ENCODE results near the gene PROB1. TPM values are rescaled to one million over a fixed set of nuclear protein-coding genes. Genes with fewer than 3 reads are reported as not detected.
A peak's percentile ranks its signal among the peaks of the same experiment; 100 is the strongest.

PROB1 gene
- total RNA-seq, 1 donor from 2014 or later: 8.3 TPM

DNA sequence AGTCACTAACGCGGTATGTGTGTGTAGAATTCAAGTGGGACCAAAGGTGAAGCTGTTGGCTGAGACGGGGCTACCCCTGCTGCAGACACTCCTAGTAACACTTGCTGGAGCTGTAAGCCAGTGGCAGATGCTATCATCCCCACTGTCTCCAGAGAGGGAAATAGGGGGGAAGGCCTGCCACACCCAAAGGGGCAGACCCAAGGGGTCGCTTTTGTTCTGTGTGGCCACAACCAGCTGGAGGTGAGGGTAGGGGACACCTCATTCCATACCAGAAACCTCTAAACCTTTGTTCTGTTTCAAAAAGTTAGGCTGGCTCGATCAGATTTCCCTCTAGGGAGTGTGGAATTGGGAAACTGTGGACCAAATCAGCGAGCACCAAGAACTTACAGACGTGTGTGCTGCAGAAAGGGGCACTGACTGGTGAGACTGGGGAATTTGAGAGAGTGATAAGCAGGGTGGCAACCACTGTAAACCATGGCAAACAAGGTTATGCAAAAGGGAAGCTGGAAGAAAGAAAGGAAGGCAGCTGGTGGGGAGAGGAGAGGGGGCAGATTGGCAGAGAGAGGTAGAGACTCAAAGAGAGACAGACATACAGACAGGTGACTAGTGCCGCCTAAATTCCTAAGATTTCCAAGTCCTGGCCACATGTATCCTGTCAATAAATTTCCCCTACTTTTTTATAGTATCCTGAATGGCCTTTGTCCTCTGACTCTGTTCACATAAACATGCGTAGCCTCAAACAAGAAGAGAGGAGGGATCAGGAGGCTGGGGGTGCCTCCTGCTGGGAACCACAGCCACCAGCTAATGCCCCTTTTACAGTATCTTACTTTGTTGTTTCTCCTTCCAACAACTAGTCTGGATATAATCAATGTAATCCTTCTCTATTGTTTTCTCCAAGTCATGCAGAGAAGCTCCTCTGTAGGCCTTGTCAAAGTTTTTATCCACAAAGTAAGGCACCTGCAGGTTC is 24.6 kb upstream of the PROB1 start:
- no peaks in the 10 kb centered on the region for H3K27me3 Mint-ChIP-seq (ENCODE audit: low read depth)
- peak overlapping the region; percentile 52 for H3K27ac Mint-ChIP-seq
- H3K36me3 Mint-ChIP-seq (ENCODE audit: low read depth): peaks cover 59% of the 10 kb centered on the region
- H3K4me3 Mint-ChIP-seq (ENCODE audit: low read depth): no peak overlapping the region
- H3K9me3 Mint-ChIP-seq: no peaks in the 10 kb centered on the region
- intact Hi-C loops (cut with micrococcal nuclease): loop anchor here (10.0 kb wide), 2 partner anchors 215 to 345 kb away; no protein-coding TSS in a partner anchor
- no peak for DNase-seq (ENCODE audit: low spot score)
- peaks cover 46% of the 10 kb centered on the region for H3K4me1 Mint-ChIP-seq (ENCODE audit: low read depth)

DNA sequence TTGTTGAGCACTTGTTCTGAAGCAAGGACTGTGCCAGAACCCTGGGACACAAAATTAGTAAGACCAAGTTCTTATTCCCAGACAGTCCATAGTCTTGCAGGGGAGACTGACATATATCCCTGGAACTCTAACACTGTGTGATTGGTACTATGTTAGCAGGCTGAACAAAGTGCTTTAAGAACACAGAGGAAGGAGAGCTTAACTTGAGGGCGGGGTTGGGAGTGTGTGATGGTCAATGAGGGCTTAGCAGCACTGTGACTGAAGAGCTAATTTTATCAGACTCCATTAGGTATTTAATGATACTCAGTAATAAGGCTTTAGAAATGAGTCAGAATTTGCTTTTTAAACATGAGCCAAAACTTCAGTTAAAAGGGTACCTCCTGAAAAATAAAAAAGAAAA is 23.9 kb upstream of the PROB1 start:
- Mint-ChIP-seq H3K27ac (peak overlapping the region; percentile 52), H3K9me3 (no peaks in the 10 kb centered on the region), H3K4me3 (ENCODE audit: low read depth) (no peak overlapping the region), H3K36me3 (ENCODE audit: low read depth) (peaks cover 55% of the 10 kb centered on the region), H3K27me3 (ENCODE audit: low read depth) (no peaks in the 10 kb centered on the region), H3K4me1 (ENCODE audit: low read depth) (peaks cover 50% of the 10 kb centered on the region)
- intact Hi-C loops (cut with micrococcal nuclease): loop anchor here (10.0 kb wide), 2 partner anchors 216 to 346 kb away; no protein-coding TSS in a partner anchor
- DNase-seq (ENCODE audit: low spot score): no peak

DNA sequence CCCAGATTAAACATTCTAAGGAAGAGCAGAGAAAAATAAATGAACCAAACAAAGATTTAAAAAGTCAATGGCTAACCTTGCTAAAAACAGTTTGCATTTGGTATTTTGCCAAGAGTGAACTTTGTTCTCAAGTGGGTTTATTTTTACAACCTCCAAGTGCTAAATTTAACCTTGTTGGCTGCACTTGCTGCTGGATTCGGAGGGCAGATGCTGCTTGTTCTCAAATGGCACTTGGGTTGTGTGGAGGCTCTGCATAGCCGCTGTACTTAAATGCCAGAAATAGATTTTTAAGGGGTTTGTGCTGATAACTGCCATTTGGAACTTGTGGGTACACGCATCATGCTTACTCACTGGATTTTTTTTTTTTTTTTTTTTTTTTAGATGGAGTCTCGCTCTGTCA is 22.3 kb upstream of the PROB1 start:
- Mint-ChIP-seq H3K27ac (peak overlapping the region; percentile 97), H3K9me3 (no peaks in the 10 kb centered on the region), H3K4me3 (ENCODE audit: low read depth) (no peak overlapping the region), H3K4me1 (ENCODE audit: low read depth) (peaks cover 59% of the 10 kb centered on the region), H3K27me3 (ENCODE audit: low read depth) (no peaks in the 10 kb centered on the region), H3K36me3 (ENCODE audit: low read depth) (peaks cover 57% of the 10 kb centered on the region)
- no peak for DNase-seq (ENCODE audit: low spot score)
- intact Hi-C loops (cut with micrococcal nuclease): loop anchor here (10.0 kb wide), 2 partner anchors 218 to 348 kb away; no protein-coding TSS in a partner anchor

DNA sequence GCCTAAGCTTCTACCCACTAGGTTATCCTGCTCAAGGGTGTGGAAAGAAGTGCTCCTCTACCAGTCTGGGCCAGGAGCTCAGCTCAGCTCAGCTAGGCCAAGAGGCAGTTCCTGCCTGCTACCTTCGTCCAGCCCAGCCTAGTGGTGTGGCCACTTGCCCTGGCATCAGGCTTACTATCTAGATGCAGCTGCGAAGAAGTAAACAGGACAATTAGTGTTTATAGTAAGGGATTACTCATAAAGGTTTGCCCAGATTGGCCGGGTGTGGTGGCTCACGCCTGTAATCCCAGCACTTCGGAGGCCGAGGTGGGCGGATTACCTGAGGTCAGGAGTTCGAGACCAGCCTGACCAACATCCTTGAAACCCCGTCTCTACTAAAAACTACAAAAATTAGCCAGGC is 21.7 kb upstream of the PROB1 start:
- Mint-ChIP-seq H3K36me3 (ENCODE audit: low read depth) (peaks cover 59% of the 10 kb centered on the region), H3K27ac (peak overlapping the region; percentile 97), H3K4me3 (ENCODE audit: low read depth) (no peak overlapping the region), H3K4me1 (ENCODE audit: low read depth) (peaks cover 59% of the 10 kb centered on the region), H3K27me3 (ENCODE audit: low read depth) (no peaks in the 10 kb centered on the region), H3K9me3 (no peaks in the 10 kb centered on the region)
- intact Hi-C loops (cut with micrococcal nuclease): loop anchor here (10.0 kb wide), 2 partner anchors 218 to 348 kb away; no protein-coding TSS in a partner anchor
- no peak for DNase-seq (ENCODE audit: low spot score)

DNA sequence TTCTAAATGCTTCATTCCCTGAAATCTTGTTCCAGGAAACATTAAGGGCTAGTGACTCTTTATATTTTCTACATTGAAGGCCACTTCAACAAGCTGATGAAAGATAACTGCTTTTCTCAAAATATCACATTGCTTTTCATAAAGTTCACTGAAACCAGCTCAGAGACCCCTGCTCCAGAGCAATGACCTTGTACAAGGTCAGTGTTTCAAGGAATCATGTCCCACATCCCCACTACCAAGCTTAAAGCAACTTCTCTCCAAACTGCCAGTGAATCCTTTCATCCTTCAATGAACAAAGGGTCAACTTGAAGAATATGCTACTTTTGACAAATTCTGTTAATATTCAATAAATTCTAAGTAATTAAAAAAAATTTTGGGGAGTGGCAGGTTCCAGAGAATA is 21.0 kb upstream of the PROB1 start:
- Mint-ChIP-seq H3K36me3 (ENCODE audit: low read depth) (peaks cover 61% of the 10 kb centered on the region), H3K27ac (peak overlapping the region; percentile 97), H3K9me3 (no peaks in the 10 kb centered on the region), H3K4me1 (ENCODE audit: low read depth) (peaks cover 60% of the 10 kb centered on the region), H3K27me3 (ENCODE audit: low read depth) (no peaks in the 10 kb centered on the region), H3K4me3 (ENCODE audit: low read depth) (peak overlapping the region; percentile 66)
- intact Hi-C loops (cut with micrococcal nuclease): loop anchor here (1.0 to 10.0 kb wide), 9 partner anchors 23 to 349 kb away; partner anchors contain the start of genes DNAJC18, STING1 and UBE2D2
- DNase-seq (ENCODE audit: low spot score): no peak

DNA sequence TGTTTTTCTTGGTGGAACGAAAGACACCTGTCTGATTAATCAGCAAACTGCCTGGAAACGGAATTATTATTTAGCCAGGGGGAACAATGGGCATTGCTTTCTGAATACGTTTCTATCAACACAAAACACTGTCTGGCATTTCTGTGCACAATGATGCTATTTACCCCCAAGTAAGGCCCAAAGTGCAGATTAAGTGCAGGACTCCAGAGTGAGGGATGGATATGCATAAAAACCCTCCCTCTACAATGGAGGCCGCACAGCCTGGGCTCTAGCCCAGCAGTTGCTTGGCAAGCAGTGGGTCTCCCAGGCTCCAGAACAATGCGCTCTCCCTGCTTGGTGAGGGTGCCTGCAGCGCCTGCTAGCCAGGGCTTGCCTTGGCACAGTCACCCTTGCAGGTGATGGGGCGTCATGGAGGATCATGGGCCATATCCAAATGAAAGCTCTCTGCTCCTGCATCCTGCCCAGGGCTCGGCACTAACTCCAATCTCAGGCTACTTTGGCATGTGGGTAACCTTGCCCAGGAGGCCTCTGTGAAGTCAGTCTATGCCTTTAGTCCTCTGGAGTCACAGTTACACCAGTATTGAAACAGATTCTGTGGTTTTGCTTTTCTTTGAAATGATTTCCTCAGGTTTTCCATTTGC is 20.4 kb upstream of the PROB1 start:
- Mint-ChIP-seq H3K27ac (peak overlapping the region; percentile 97), H3K4me1 (ENCODE audit: low read depth) (peaks cover 59% of the 10 kb centered on the region), H3K27me3 (ENCODE audit: low read depth) (no peaks in the 10 kb centered on the region), H3K4me3 (ENCODE audit: low read depth) (peak overlapping the region; percentile 66), H3K36me3 (ENCODE audit: low read depth) (peaks cover 59% of the 10 kb centered on the region), H3K9me3 (no peaks in the 10 kb centered on the region)
- DNase-seq (ENCODE audit: low spot score): no peak
- intact Hi-C loops (cut with micrococcal nuclease): loop anchor here (1.0 to 10.0 kb wide), 9 partner anchors 23 to 349 kb away; partner anchors contain the start of genes DNAJC18, STING1 and UBE2D2

DNA sequence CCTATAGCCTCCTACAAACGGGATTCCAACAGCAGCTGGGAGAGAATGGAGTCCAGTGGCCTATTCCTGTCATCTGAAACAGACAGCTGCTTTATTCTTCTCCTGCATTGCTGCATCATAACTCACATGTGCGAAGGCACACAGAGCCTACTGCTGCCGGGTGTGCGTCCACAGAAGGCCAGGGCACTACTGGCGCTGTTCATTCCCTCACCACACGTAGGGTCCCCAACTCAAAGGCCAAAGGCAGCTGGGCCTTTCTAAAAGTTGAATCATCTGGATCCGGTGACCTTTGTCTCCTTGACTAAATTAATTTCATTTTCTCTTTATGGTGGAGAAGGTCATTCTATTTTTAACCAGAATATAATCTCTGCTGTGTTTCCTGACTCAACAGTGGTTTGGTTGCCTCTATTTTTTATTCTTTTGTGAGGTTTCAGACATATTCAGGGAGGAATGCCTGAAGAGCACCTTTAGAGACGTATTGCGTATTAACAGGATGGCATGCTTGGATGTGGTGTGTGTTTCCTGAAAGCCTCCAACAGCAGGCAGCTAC is 19.8 kb upstream of the PROB1 start:
- intact Hi-C loops (cut with micrococcal nuclease): loop anchor here (1.0 to 10.0 kb wide), 10 partner anchors 10 to 350 kb away; partner anchors contain the start of genes DNAJC18, SPATA24, STING1 and UBE2D2

DNA sequence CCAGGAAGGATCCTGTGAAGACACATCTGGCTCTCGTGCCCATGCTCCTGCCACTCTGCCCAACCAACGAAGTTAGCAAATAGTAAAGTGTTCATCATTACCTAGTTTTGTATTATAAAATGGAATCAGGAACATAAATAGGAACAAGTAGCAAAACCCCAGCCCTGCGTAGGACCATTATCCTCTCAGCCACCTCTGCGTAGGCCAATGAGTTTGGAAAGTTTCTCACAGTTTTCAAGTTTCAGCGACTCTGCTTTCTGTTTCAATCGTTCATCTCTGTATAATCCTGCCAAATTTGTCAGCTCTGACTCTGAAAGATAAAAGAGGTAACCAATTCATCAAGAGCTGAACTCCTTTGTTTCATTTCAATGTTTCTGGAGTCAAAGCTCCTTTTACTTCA is 19.1 kb upstream of the PROB1 start:
- H3K9me3 Mint-ChIP-seq: no peaks in the 10 kb centered on the region
- peak overlapping the region; percentile 97 for H3K27ac Mint-ChIP-seq
- H3K4me3 Mint-ChIP-seq (ENCODE audit: low read depth): peak overlapping the region; percentile 44
- H3K36me3 Mint-ChIP-seq (ENCODE audit: low read depth): peaks cover 50% of the 10 kb centered on the region
- H3K4me1 Mint-ChIP-seq (ENCODE audit: low read depth): peaks cover 58% of the 10 kb centered on the region
- no peaks in the 10 kb centered on the region for H3K27me3 Mint-ChIP-seq (ENCODE audit: low read depth)
- no peak for DNase-seq (ENCODE audit: low spot score)
- intact Hi-C loops (cut with micrococcal nuclease): loop anchor here (1.0 to 10.0 kb wide), 7 partner anchors 10 to 351 kb away; partner anchors contain the start of genes DNAJC18, SPATA24, STING1 and UBE2D2

More for the DNA sequence above, 19.8 kb upstream of the PROB1 start:
- Mint-ChIP-seq H3K27ac (peak overlapping the region; percentile 97), H3K9me3 (no peaks in the 10 kb centered on the region), H3K4me3 (ENCODE audit: low read depth) (peak overlapping the region; percentile 66), H3K36me3 (ENCODE audit: low read depth) (peaks cover 55% of the 10 kb centered on the region), H3K4me1 (ENCODE audit: low read depth) (peaks cover 59% of the 10 kb centered on the region), H3K27me3 (ENCODE audit: low read depth) (no peaks in the 10 kb centered on the region)
- DNase-seq (ENCODE audit: low spot score): no peak

DNA sequence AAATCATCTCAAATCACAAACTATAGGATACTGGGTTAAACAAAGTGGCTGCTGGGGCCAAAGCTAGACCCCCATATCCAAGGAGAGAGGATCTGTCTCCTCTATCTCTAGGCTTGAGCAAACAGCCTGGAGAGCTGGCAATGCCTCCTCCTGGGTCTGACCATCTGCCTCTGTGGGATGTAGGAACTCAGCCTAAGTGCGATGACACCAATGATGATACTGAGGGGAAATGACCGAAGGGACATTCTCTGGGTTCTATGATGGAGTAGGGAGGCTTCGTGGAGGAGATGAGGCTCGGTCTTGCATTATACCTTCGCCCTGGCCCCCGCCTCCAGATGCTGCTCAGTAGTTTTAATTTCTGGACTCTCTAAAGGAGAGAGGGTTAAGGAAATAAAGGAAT is 18.2 kb upstream of the PROB1 start:
- intact Hi-C loops (cut with micrococcal nuclease): loop anchor here (10.0 kb wide), 2 partner anchors 222 to 352 kb away; no protein-coding TSS in a partner anchor
- Mint-ChIP-seq H3K4me3 (ENCODE audit: low read depth) (no peak overlapping the region), H3K27me3 (ENCODE audit: low read depth) (no peaks in the 10 kb centered on the region), H3K4me1 (ENCODE audit: low read depth) (peaks cover 50% of the 10 kb centered on the region), H3K9me3 (no peaks in the 10 kb centered on the region), H3K36me3 (ENCODE audit: low read depth) (peaks cover 42% of the 10 kb centered on the region), H3K27ac (peak overlapping the region; percentile 97)
- no peak for DNase-seq (ENCODE audit: low spot score)

DNA sequence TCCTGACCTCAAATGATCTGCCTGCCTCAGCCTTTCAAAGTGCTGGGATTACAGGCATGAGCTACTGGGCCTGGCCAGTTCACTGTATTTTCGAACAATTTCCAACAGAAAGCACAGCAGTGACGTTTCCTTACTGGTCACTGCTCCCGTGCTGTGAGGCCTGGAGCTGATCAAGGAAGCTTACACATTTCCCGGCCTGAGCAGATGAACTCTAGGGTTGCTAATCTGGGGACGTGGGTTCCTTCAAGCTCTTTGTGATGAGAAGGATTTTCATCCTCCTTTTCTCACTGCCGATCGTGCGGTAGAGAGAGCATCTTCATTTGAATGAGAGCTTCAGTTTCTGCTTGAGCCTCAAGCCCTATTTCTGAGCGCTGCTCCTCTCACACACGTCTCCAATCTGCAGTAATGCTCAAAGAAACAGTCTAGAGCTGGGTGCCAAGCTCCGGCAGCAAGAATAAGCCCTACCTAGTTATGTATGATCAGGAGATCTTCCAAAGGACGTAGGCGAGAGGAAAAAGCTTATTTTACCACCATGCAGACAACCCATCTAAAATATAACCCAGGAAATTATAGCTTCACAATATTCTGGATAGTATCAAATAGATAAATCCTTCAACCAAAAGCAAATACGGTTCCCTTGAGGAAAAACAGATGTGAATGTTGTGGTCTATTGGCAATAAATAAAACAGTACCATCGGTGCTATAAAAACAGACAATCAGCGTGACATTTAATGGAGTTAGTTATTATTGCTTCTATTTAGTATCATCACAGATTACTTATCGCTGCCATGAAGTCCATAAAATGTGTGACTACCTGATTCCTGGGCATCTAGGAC is 16.3 kb upstream of the PROB1 start:
- H3K9me3 Mint-ChIP-seq: no peaks in the 10 kb centered on the region
- no peak overlapping the region for H3K4me3 Mint-ChIP-seq (ENCODE audit: low read depth)
- DNase-seq (ENCODE audit: low spot score): no peak
- intact Hi-C loops (cut with micrococcal nuclease): loop anchor here (10.0 kb wide), 2 partner anchors 224 to 354 kb away; no protein-coding TSS in a partner anchor
- no peaks in the 10 kb centered on the region for H3K27me3 Mint-ChIP-seq (ENCODE audit: low read depth)
- H3K36me3 Mint-ChIP-seq (ENCODE audit: low read depth): peaks cover 37% of the 10 kb centered on the region
- H3K27ac Mint-ChIP-seq: no peak overlapping the region
- H3K4me1 Mint-ChIP-seq (ENCODE audit: low read depth): peaks cover 49% of the 10 kb centered on the region

DNA sequence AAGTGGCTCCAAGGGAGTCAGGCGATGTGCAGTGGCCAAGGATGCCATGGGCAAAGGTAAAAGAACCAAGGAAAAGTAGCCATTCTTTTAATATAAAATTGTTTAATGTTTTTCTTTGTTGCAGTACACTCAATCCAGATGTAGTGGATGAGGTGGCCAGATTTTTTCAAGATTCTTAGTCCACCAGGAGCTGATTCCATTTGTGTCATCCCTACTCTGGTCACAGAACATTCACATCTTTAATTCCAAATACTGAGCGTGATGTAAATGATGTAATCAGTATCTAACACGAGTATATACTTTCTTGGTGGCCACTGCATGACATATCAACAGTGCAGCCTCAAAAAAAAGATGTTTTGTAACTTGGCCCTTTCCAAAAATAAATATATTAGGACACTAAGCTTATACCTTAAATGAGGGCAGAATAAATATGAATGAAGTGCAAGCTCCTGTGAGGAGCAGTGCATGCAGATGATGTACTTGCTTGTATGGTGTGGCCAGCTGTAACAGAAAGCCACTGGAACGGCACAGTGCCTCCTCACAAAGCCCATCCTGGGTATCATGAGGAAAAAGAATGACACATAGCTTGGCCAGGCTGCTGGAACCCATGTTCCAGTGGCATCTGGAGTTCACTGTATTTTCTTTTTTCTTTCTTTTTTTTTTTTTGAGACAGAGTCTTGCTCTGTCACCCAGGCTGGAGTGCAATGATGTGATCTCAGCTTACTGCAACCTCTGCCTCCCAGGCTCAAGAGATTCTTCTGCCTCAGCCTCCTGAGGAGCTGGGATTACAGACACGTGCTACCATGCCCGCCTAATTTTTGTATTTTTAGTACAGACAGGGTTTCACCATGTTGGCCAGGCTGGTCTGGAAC is 15.5 kb upstream of the PROB1 start:
- Mint-ChIP-seq H3K9me3 (no peaks in the 10 kb centered on the region), H3K4me3 (ENCODE audit: low read depth) (no peak overlapping the region), H3K4me1 (ENCODE audit: low read depth) (peaks cover 40% of the 10 kb centered on the region), H3K27ac (no peak overlapping the region), H3K36me3 (ENCODE audit: low read depth) (peaks cover 34% of the 10 kb centered on the region), H3K27me3 (ENCODE audit: low read depth) (no peaks in the 10 kb centered on the region)
- DNase-seq (ENCODE audit: low spot score): no peak
- intact Hi-C loops (cut with micrococcal nuclease): loop anchor here (10.0 kb wide), 2 partner anchors 224 to 354 kb away; no protein-coding TSS in a partner anchor

Data from activated T-helper 2 cell treated with anti-CD3 and anti-CD28 coated beads, Interferon-gamma antibody, Interleukin-2, Interleukin-4, amounts not matched to agents 10 μg/mL and 5 μg/mL and 100 μg/mL, durations not matched to agents 14 hours and 24 hours and 36 hours (primary cell).